ENCODE measurements around the gene CEACAM8.
A peak's percentile ranks its signal among the peaks of the same experiment; 100 is the strongest.
"Not testable (repeated sequence)": the region's sequence is repeated elsewhere in the genome, so short reads cannot be mapped to it uniquely, and the experiment has no call there.

The CEACAM8 gene

GRCh38 chr19:42626181-42626580, 31.5 kb upstream of the CEACAM8 start:
- H3K27ac ChIP-seq = no peak overlapping the region
- no peak for TF ChIP-seq ZFX (IDR thresholded peaks at IDR 0.05; ENCODE audit: borderline replicate concordance)
- no peak for TF ChIP-seq CTCF (IDR thresholded peaks at IDR 0.05)

- no peak overlapping the region for H3K27ac ChIP-seq
- TF ChIP-seq ZFX (IDR thresholded peaks at IDR 0.05; ENCODE audit: borderline replicate concordance) (no peak), CTCF (IDR thresholded peaks at IDR 0.05) (no peak)
Measured at GRCh38 chr19:42619271-42619670, 24.5 kb upstream of the CEACAM8 start.

GRCh38 chr19:42613666-42614065, 18.9 kb upstream of the CEACAM8 start:
- no peak for TF ChIP-seq CTCF (IDR thresholded peaks at IDR 0.05)
- TF ChIP-seq ZFX (IDR thresholded peaks at IDR 0.05; ENCODE audit: borderline replicate concordance) = no peak
- no peak overlapping the region for H3K27ac ChIP-seq

- H3K27ac ChIP-seq = not testable (repeated sequence)
Measured at GRCh38 chr19:42610401-42610915, 15.7 kb upstream of the CEACAM8 start.

GRCh38 chr19:42606660-42607351, 12.1 kb upstream of the CEACAM8 start:
- peak; percentile 96 for TF ChIP-seq CTCF (IDR thresholded peaks at IDR 0.05)
- TF ChIP-seq ZFX (IDR thresholded peaks at IDR 0.05; ENCODE audit: borderline replicate concordance) = no peak
- no peak overlapping the region for H3K27ac ChIP-seq

GRCh38 chr19:42601811-42602443, 7.2 kb upstream of the CEACAM8 start:
- no peak overlapping the region for H3K27ac ChIP-seq
- TF ChIP-seq ZFX (IDR thresholded peaks at IDR 0.05; ENCODE audit: borderline replicate concordance) (no peak), CTCF (IDR thresholded peaks at IDR 0.05) (no peak)

- peak; percentile 97 for TF ChIP-seq CTCF (IDR thresholded peaks at IDR 0.05)
- no peak for TF ChIP-seq ZFX (IDR thresholded peaks at IDR 0.05; ENCODE audit: borderline replicate concordance)
- no peak overlapping the region for H3K27ac ChIP-seq
Measured at GRCh38 chr19:42596391-42597072, 1.8 kb upstream of the CEACAM8 start.
